Neural progenitor cell (in vitro differentiated cells): Measurements from ENCODE around the gene GSDMA.

Source experiments
- CTCF ChIP-seq: fragments of 200-600 bp; sonication (generic); IDR thresholded peaks from 2 replicates; pipeline ENCODE4 v1.5.1; 2017; ENCODE audit warnings: antibody characterized with exemption, mild to moderate bottlenecking
- EZH2 ChIP-seq: fragments of 200-600 bp; sonication (generic); IDR thresholded peaks from 2 replicates; pipeline ENCODE4 v1.6.1; 2017; ENCODE audit warnings: antibody characterized with exemption, mild to moderate bottlenecking, moderate library complexity
- EZH2phosphoT487 ChIP-seq: fragments of 200-600 bp; sonication (generic); IDR thresholded peaks from 2 replicates; pipeline ENCODE4 v1.6.1; 2017; ENCODE audit warnings: antibody characterized with exemption

- TF ChIP-seq CTCF (no peak), EZH2 (no peak), EZH2phosphoT487 (no peak)
These were observed 36.2 kb upstream of the GSDMA start for GRCh38 chr17:39926588-39927100.
